CD8-positive, alpha-beta memory T cell (primary cell): ENCODE results near the gene PCNX1. TPM values are rescaled to one million over a fixed set of nuclear protein-coding genes. Genes with fewer than 3 reads are reported as not detected.
"Not testable (repeated sequence)": the region's sequence is repeated elsewhere in the genome, so short reads cannot be mapped to it uniquely, and the experiment has no call there.

Source experiments
- CTCF ChIA-PET: fragments of 350-600 bp; sonication (Branson Sonifier 250); formaldehyde crosslinking; loops from one replicate; lab custom pipeline; 2021; ENCODE audit warnings: antibody characterized with exemption; lab: Charles Lee
- POLR2A ChIA-PET: fragments of 350-600 bp; sonication (Branson Sonifier 250); formaldehyde crosslinking; loops from one replicate; lab custom pipeline; 2021; ENCODE audit warnings: antibody characterized with exemption; lab: Charles Lee
- DNase-seq, 5 donors: peaks; one replicate each; pipeline versions ENCODE4 v3.0.0 to v3.0.0-alpha.2; 2020 to 2022; ENCODE audit warnings: mixed read lengths in 1 of 5
- H3K27ac ChIP-seq: one replicate; pipeline ENCODE4 v1.7.0; 2013; ENCODE audit warnings: low read depth, mild to moderate bottlenecking, low read length, moderate library complexity
- H3K27me3 ChIP-seq: 2 replicates; pipeline ENCODE4 v1.7.0; 2013; ENCODE audit warnings: low read length, mild to moderate bottlenecking; ENCODE audit not compliant: insufficient read depth, poor library complexity, severe bottlenecking
- H3K36me3 ChIP-seq: 2 replicates; pipeline ENCODE4 v1.7.0; 2013; ENCODE audit warnings: mild to moderate bottlenecking, low read length, moderate library complexity; ENCODE audit not compliant: insufficient read depth
- H3K4me1 ChIP-seq: 2 replicates; pipeline ENCODE4 v1.7.0; 2013; ENCODE audit warnings: mild to moderate bottlenecking, low read length, moderate library complexity; ENCODE audit not compliant: insufficient read depth
- H3K4me3 ChIP-seq: 2 replicates; pipeline ENCODE4 v1.7.0; 2013; ENCODE audit warnings: mild to moderate bottlenecking, low read length
- H3K9me3 ChIP-seq: 2 replicates; pipeline ENCODE4 v1.7.0; 2013; ENCODE audit warnings: mild to moderate bottlenecking, low read length
- H3K27ac Mint-ChIP-seq, 8 donors: one replicate each; pipeline ENCODE4 v1.8.0; 2020 to 2021; ENCODE audit warnings: mixed read lengths in 8 of 8, mild to moderate bottlenecking in 6 of 8, inconsistent platforms in 3 of 8, moderate library complexity in 3 of 8
- H3K27me3 Mint-ChIP-seq, 2 donors: one replicate each; pipeline ENCODE4 v1.8.0; 2020 to 2021; ENCODE audit warnings: mixed read lengths in 2 of 2, mild to moderate bottlenecking in 1 of 2, moderate library complexity in 1 of 2
- H3K36me3 Mint-ChIP-seq, 3 donors: one replicate each; pipeline ENCODE4 v1.8.0; 2020 to 2021; ENCODE audit warnings: mixed read lengths in 3 of 3, inconsistent platforms in 1 of 3, mild to moderate bottlenecking in 1 of 3
- H3K4me1 Mint-ChIP-seq, 3 donors: one replicate each; pipeline ENCODE4 v1.8.0; 2020 to 2021; ENCODE audit warnings: mixed read lengths in 3 of 3, inconsistent platforms in 1 of 3, mild to moderate bottlenecking in 1 of 3
- H3K4me3 Mint-ChIP-seq, 7 donors: one replicate each; pipeline ENCODE4 v1.8.0; 2020 to 2021; ENCODE audit warnings: mixed read lengths in 7 of 7, mild to moderate bottlenecking in 6 of 7, moderate library complexity in 4 of 7, inconsistent platforms in 2 of 7
- H3K9me3 Mint-ChIP-seq, 5 donors: one replicate each; pipeline ENCODE4 v1.8.0; 2020 to 2022; ENCODE audit warnings: mixed read lengths in 5 of 5, mild to moderate bottlenecking in 3 of 5, moderate library complexity in 2 of 5, inconsistent platforms in 1 of 5
- polyA plus RNA-seq: library from polyadenylated mRNA; unstranded; fragments of 300-500 nt; fragmentation: Illumina TruSeq; gene quantifications from one replicate; pipeline ENCODE4 v1.2.3, GENCODE V29; 2021
- total RNA-seq, 2 experiments: library from RNA; stranded (reverse); gene quantifications; one replicate each; pipeline ENCODE4 v1.2.3, GENCODE V29; 2021

Gene PCNX1
- total and polyA plus RNA-seq, 3 experiments from 2014 or later = 13.4 to 46.2 (median 37.4) TPM

- no peak overlapping the region for H3K27ac ChIP-seq
- no peaks in the 10 kb centered on the region for H3K36me3 ChIP-seq
- Mint-ChIP-seq H3K4me1 (peaks cover 84 to 94% (median 93%) of the 10 kb centered on the region in 3 donors), H3K27ac (peak overlapping the region; percentile 39 to 97 (median 74)), H3K9me3 (peaks cover 0 to 3% (median 0%) of the 10 kb centered on the region in 5 donors), H3K4me3 (peak overlapping the region in 6 of 7 donors; percentile 15 to 79 (median 50)), H3K27me3 (no peaks in the 10 kb centered on the region), H3K36me3 (peaks cover 0 to 5% (median 0%) of the 10 kb centered on the region in 3 donors)
- H3K9me3 ChIP-seq = no peaks in the 10 kb centered on the region
- CTCF ChIA-PET = interaction anchor here (1.2 to 8.2 kb wide), 3 partner anchors 21 to 38 kb away, joined by 4 to 55 read pairs (median 5); partner anchors contain the start of gene PCNX1
- DNase-seq = no peak
- no peaks in the 10 kb centered on the region for H3K27me3 ChIP-seq
- no peak overlapping the region for H3K4me3 ChIP-seq
- POLR2A ChIA-PET = interaction anchor here (0.6 kb wide), 1 partner anchor 27 kb away, joined by 3 read pairs; the partner anchor contains the start of gene PCNX1
- peaks cover 37% of the 10 kb centered on the region for H3K4me1 ChIP-seq
These were observed 26.8 kb downstream of the PCNX1 start for GRCh38 chr14:70934084-70934483.

GRCh38 chr14:70934502-70935134 is 27.4 kb downstream of the PCNX1 start:
- peak overlapping the region; percentile 40 for H3K4me3 ChIP-seq
- no peaks in the 10 kb centered on the region for H3K9me3 ChIP-seq
- Mint-ChIP-seq H3K4me3 (peak overlapping the region; percentile 47 to 79 (median 68)), H3K4me1 (peaks cover 84 to 94% (median 93%) of the 10 kb centered on the region in 3 donors), H3K27ac (peak overlapping the region; percentile 39 to 97 (median 75)), H3K9me3 (peaks cover 0 to 6% (median 3%) of the 10 kb centered on the region in 5 donors), H3K36me3 (peaks cover 2 to 10% (median 2%) of the 10 kb centered on the region in 3 donors), H3K27me3 (no peaks in the 10 kb centered on the region)
- no peaks in the 10 kb centered on the region for H3K27me3 ChIP-seq
- no peaks in the 10 kb centered on the region for H3K36me3 ChIP-seq
- CTCF ChIA-PET = interaction anchor here (1.2 to 8.2 kb wide), 3 partner anchors 16 to 29 kb away, joined by 3 to 55 read pairs (median 5); partner anchors contain the start of gene PCNX1
- peaks cover 37% of the 10 kb centered on the region for H3K4me1 ChIP-seq
- no peak overlapping the region for H3K27ac ChIP-seq
- DNase-seq = peak in 1 of 5 donors; percentile 17
- POLR2A ChIA-PET = interaction anchor here (0.6 kb wide), 1 partner anchor 27 kb away, joined by 3 read pairs; the partner anchor contains the start of gene PCNX1

GRCh38 chr14:70935135-70935534 is 27.9 kb downstream of the PCNX1 start:
- H3K27me3 ChIP-seq = no peaks in the 10 kb centered on the region
- ChIA-PET POLR2A (no interaction called here), CTCF (interaction anchor here (1.2 to 8.2 kb wide), 3 partner anchors 16 to 29 kb away, joined by 3 to 55 read pairs (median 5); partner anchors contain the start of gene PCNX1)
- H3K4me1 Mint-ChIP-seq = peaks cover 85 to 94% (median 93%) of the 10 kb centered on the region in 3 donors
- peak overlapping the region; percentile 27 to 97 (median 78) for H3K27ac Mint-ChIP-seq
- peaks cover 0 to 7% (median 6%) of the 10 kb centered on the region in 5 donors for H3K9me3 Mint-ChIP-seq
- H3K27me3 Mint-ChIP-seq = no peaks in the 10 kb centered on the region
- H3K4me3 Mint-ChIP-seq = peak overlapping the region in 6 of 7 donors; percentile 57 to 79 (median 67)
- peaks cover 2 to 15% (median 2%) of the 10 kb centered on the region in 3 donors for H3K36me3 Mint-ChIP-seq
- H3K9me3 ChIP-seq = no peaks in the 10 kb centered on the region
- peak overlapping the region; percentile 40 for H3K4me3 ChIP-seq
- H3K36me3 ChIP-seq = no peaks in the 10 kb centered on the region
- DNase-seq = no peak
- H3K27ac ChIP-seq = no peak overlapping the region
- H3K4me1 ChIP-seq = peaks cover 34% of the 10 kb centered on the region

- peak overlapping the region in 7 of 8 donors; percentile 88 to 98 (median 93) for H3K27ac Mint-ChIP-seq
These were observed 32.4 kb downstream of the PCNX1 start for GRCh38 chr14:70939693-70940092.

GRCh38 chr14:70941637-70942341 is 34.5 kb downstream of the PCNX1 start:
- Mint-ChIP-seq H3K4me1 (peaks cover 81 to 92% (median 84%) of the 10 kb centered on the region in 3 donors), H3K9me3 (peaks cover 10 to 58% (median 34%) of the 10 kb centered on the region in 5 donors), H3K27ac (peak overlapping the region; percentile 91 to 98 (median 94)), H3K4me3 (peak overlapping the region; percentile 64 to 87 (median 82)), H3K36me3 (peaks cover 18 to 59% (median 49%) of the 10 kb centered on the region in 3 donors)
- H3K27ac ChIP-seq, H3K9me3 ChIP-seq, H3K36me3 ChIP-seq, H3K27me3 ChIP-seq, H3K27me3 Mint-ChIP-seq, H3K4me3 ChIP-seq: not testable (repeated sequence)
- peaks cover 15% of the 10 kb centered on the region for H3K4me1 ChIP-seq
- DNase-seq = peak; percentile 57 to 90 (median 76)
- ChIA-PET POLR2A (interaction anchor here (0.6 to 1.6 kb wide), 5 partner anchors 10 to 132 kb away, joined by 3 to 9 read pairs (median 7); partner anchors contain the start of genes MAP3K9 and PCNX1), CTCF (interaction anchor here (1.0 to 4.2 kb wide), 15 partner anchors 9 to 133 kb away, joined by 3 to 45 read pairs (median 5); partner anchors contain the start of genes MAP3K9 and PCNX1)

More at GRCh38 chr14:70939693-70940092, 32.4 kb downstream of the PCNX1 start:
- POLR2A ChIA-PET, H3K27me3 ChIP-seq, H3K9me3 ChIP-seq, H3K4me3 ChIP-seq, H3K36me3 ChIP-seq, DNase-seq, H3K27me3 Mint-ChIP-seq, H3K27ac ChIP-seq: not testable (repeated sequence)
- H3K4me1 Mint-ChIP-seq = peaks cover 87 to 97% (median 88%) of the 10 kb centered on the region in 3 donors
- CTCF ChIA-PET = interaction anchor here (2.7 to 4.2 kb wide), 3 partner anchors 10 to 34 kb away, joined by 11 to 45 read pairs (median 44); partner anchors contain the start of gene PCNX1
- H3K4me3 Mint-ChIP-seq = peak overlapping the region in 6 of 7 donors; percentile 54 to 83 (median 74)
- peaks cover 27% of the 10 kb centered on the region for H3K4me1 ChIP-seq
- peaks cover 15 to 56% (median 34%) of the 10 kb centered on the region in 3 donors for H3K36me3 Mint-ChIP-seq
- H3K9me3 Mint-ChIP-seq = peaks cover 6 to 47% (median 31%) of the 10 kb centered on the region in 5 donors

- Mint-ChIP-seq H3K36me3 (peaks cover 21 to 62% (median 54%) of the 10 kb centered on the region in 3 donors), H3K9me3 (peaks cover 10 to 62% (median 39%) of the 10 kb centered on the region in 5 donors), H3K4me3 (peak overlapping the region; percentile 10 to 87 (median 64)), H3K27me3 (no peaks in the 10 kb centered on the region), H3K4me1 (peaks cover 78 to 88% (median 84%) of the 10 kb centered on the region in 3 donors), H3K27ac (peak overlapping the region; percentile 24 to 95 (median 90))
- ChIA-PET POLR2A (interaction anchor here (1.3 to 1.6 kb wide), 2 partner anchors 11 to 133 kb away, joined by 3 to 8 read pairs; partner anchors contain the start of gene MAP3K9), CTCF (interaction anchor here (1.2 to 4.2 kb wide), 9 partner anchors 12 to 133 kb away, joined by 3 to 45 read pairs (median 7); partner anchors contain the start of genes MAP3K9 and PCNX1)
- DNase-seq = no peak
- H3K27me3 ChIP-seq = no peaks in the 10 kb centered on the region
- H3K36me3 ChIP-seq = no peaks in the 10 kb centered on the region
- peak overlapping the region; percentile 10 for H3K4me3 ChIP-seq
- no peak overlapping the region for H3K27ac ChIP-seq
- peaks cover 8% of the 10 kb centered on the region for H3K9me3 ChIP-seq
- H3K4me1 ChIP-seq = peaks cover 15% of the 10 kb centered on the region
These were observed 35.1 kb downstream of the PCNX1 start for GRCh38 chr14:70942342-70942706.

GRCh38 chr14:70942721-70943120 is 35.5 kb downstream of the PCNX1 start:
- Mint-ChIP-seq H3K36me3 (peaks cover 25 to 66% (median 58%) of the 10 kb centered on the region in 3 donors), H3K4me3 (peak overlapping the region; percentile 10 to 69 (median 61)), H3K4me1 (peaks cover 75 to 84% (median 84%) of the 10 kb centered on the region in 3 donors), H3K27ac (peak overlapping the region; percentile 57 to 95 (median 90)), H3K9me3 (peaks cover 10 to 66% (median 42%) of the 10 kb centered on the region in 5 donors)
- Histone ChIP-seq H3K4me3 (peak overlapping the region; percentile 10), H3K4me1 (peaks cover 15% of the 10 kb centered on the region), H3K9me3 (peaks cover 12% of the 10 kb centered on the region)
- ChIA-PET POLR2A (interaction anchor here (0.5 to 1.6 kb wide), 2 partner anchors 42 to 133 kb away, joined by 3 to 5 read pairs; partner anchors contain the start of gene MAP3K9), CTCF (interaction anchor here (1.8 to 4.2 kb wide), 6 partner anchors 12 to 134 kb away, joined by 5 to 45 read pairs (median 8); partner anchors contain the start of genes MAP3K9 and PCNX1)
- not testable (repeated sequence) for DNase-seq, H3K27ac ChIP-seq, H3K36me3 ChIP-seq, H3K27me3 Mint-ChIP-seq, H3K27me3 ChIP-seq
